SK-N-MC (cell line): ENCODE measurements around the gene PI4KA.

ENCODE experiments used
- DNase-seq: peaks from one replicate; pipeline ENCODE4 v3.0.0-alpha.2; 2011; ENCODE audit warnings: low read depth, low spot score
- H3K27ac ChIP-seq: fragments of 200-600 bp; sonication (generic); 2 replicates; pipeline ENCODE4 v1.5.1; 2016; ENCODE audit warnings: mixed run types
- H3K36me3 ChIP-seq: fragments of 200-600 bp; sonication (generic); 2 replicates; pipeline ENCODE4 v1.6.1; 2017; ENCODE audit warnings: antibody characterized with exemption, low read length, mixed read lengths; ENCODE audit not compliant: insufficient read depth
- H3K4me3 ChIP-seq: fragments of 200-600 bp; sonication (generic); 2 replicates; pipeline ENCODE4 v1.5.1; 2016
- H3K9ac ChIP-seq: fragments of 200-600 bp; sonication (generic); 2 replicates; pipeline ENCODE4 v1.8.0; 2017; ENCODE audit warnings: mixed run types, mixed read lengths; ENCODE audit not compliant: insufficient read length
- H3K9me3 ChIP-seq: fragments of 200-600 bp; sonication (generic); 2 replicates; pipeline ENCODE4 v1.6.1; 2017; ENCODE audit warnings: low read depth, mild to moderate bottlenecking, antibody characterized with exemption, low read length, moderate library complexity, mixed read lengths
- EZH2 ChIP-seq: fragments of 200-600 bp; sonication (generic); IDR thresholded peaks from one replicate; pipeline ENCODE4 v1.6.1; 2017; ENCODE audit warnings: antibody characterized with exemption
- FOXP2 ChIP-seq: optimal IDR thresholded peaks from 2 replicates; pipeline ENCODE3; 2011; ENCODE audit warnings: mild to moderate bottlenecking, moderate library complexity; ENCODE audit not compliant: insufficient read depth; ENCODE audit errors: extremely low read length, control extremely low read depth
- POLR2AphosphoS5 ChIP-seq: IDR thresholded peaks from 2 replicates; pipeline ENCODE4 v1.6.1; 2012; ENCODE audit warnings: mild to moderate bottlenecking, low read depth, low read length, borderline replicate concordance

The PI4KA gene

DNA sequence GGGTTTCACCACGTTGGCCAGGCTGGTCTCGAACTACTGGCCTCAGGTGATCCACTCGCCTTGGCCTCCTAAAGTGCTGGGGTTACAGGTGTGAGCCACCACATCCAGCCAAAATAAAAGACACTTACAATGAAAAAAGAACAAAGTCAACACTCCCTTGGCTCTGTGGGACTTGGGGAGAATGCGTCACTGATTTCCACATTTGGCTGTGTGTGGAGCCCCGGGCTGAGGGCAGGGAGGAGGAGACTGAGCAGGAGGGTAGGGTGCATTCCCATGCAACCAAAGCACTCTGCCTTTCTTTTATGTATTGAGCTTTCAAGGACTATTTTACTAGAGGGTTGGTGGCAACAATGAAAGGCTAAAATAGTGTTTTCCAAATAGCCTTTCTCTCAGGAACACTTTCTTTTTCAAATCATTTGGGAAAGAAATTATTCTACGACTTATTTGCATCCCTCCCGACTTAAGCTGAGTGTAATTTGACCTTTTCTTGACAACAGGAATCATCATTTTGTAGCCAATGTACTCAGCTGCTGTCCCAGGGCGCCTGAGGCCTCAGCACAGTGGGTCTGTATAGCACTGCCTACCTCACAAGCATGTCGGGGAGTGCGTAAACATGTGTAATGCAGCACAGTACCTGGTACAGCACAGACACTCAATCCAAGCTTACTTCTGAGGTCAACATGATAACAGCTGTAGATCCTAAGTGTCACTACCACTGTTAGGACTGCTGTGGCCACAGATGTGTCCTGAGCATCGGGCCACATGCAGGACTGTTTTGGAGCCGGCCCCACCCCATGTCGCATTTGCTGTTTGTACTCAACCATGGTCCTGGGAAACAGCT lies 94.8 kb downstream of the PI4KA start:
- Histone ChIP-seq H3K4me3 (no peak overlapping the region), H3K9ac (no peak overlapping the region), H3K27ac (no peak overlapping the region), H3K9me3 (no peaks in the 10 kb centered on the region), H3K36me3 (peaks cover 16% of the 10 kb centered on the region; the same call in 1 of the 2 replicates)
- no peak for DNase-seq
- TF ChIP-seq EZH2 (no peak), POLR2AphosphoS5 (no peak), FOXP2 (no peak)

DNA sequence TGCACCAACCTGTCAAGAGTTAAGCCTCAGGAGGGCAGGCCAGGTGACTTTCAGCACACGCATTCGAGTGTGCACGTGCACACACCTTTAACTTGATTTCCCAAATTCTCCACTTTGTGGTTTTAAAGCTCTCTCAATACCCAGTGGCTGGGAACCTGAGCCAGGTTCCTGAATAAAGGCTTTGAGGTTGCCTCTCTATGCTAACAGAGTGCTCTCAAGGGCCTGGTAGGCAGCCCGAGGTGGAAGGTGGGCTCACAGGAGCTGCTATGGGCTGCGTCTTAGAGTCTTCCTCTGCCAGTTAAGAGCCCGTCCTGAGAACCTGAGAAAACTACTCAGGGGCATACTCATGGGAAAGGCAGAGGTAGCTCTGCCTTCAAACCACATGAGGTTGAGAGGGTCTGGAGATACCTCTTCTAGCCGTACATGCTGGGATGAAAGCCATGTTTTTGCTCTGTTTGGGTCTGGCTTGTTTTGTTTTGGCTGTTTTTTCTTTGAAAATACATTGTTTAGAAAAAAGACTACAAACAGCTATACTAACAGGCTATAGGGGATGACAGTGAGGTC lies 96.3 kb downstream of the PI4KA start:
- TF ChIP-seq FOXP2 = no peak
- TF ChIP-seq POLR2AphosphoS5 = no peak
- TF ChIP-seq EZH2 = no peak
- no peak overlapping the region for H3K4me3 ChIP-seq
- DNase-seq = no peak
- H3K27ac ChIP-seq = no peak overlapping the region
- H3K9ac ChIP-seq = no peak overlapping the region
- H3K9me3 ChIP-seq = no peaks in the 10 kb centered on the region
- H3K36me3 ChIP-seq = peaks cover 16% of the 10 kb centered on the region; the same call in 1 of the 2 replicates

DNA sequence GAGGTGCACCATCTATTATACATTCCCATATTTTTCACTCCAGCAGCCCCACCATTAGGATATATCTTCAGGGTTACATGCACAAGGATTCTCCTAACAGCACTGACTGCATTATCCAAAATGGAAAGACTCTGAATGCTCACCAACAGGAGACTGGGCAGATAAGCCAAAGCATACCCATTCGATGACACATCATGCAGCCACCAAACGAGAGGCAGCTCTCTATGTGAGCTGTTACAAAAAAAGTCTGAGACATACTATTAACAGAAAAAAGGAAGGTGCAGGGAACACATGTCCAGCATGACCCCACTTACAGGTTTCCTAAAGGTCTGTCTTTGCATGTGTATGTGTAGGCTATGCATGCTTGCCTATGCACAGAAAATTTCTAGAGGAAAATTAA lies 97.1 kb downstream of the PI4KA start:
- Histone ChIP-seq H3K27ac (no peak overlapping the region), H3K4me3 (no peak overlapping the region), H3K9ac (no peak overlapping the region), H3K9me3 (no peaks in the 10 kb centered on the region), H3K36me3 (peaks cover 16% of the 10 kb centered on the region; the same call in 1 of the 2 replicates)
- TF ChIP-seq EZH2 = no peak
- DNase-seq = no peak

DNA sequence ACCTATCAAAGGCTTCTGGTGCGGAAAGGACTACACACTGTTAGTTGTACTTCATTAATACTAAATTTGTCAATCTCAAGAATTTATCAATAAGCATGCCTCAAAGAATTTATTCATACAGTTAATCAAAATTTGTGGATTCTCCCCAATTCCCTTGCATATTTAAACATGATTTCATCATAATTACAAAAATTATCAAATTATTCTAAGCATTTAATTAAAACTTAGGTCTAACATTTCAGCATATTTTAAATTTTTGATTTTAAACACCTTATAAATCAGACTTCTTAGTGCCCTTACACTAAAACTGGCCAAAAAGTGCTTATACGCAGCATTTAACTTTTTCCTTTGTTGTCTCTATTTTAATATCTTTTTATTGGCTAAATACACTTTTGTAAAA lies 98.5 kb downstream of the PI4KA start:
- Histone ChIP-seq H3K9me3 (no peaks in the 10 kb centered on the region), H3K36me3 (peaks cover 14% of the 10 kb centered on the region; the same call in 1 of the 2 replicates), H3K9ac (no peak overlapping the region), H3K4me3 (no peak overlapping the region), H3K27ac (no peak overlapping the region)
- no peak for DNase-seq
- TF ChIP-seq EZH2 (no peak), POLR2AphosphoS5 (no peak), FOXP2 (no peak)

DNA sequence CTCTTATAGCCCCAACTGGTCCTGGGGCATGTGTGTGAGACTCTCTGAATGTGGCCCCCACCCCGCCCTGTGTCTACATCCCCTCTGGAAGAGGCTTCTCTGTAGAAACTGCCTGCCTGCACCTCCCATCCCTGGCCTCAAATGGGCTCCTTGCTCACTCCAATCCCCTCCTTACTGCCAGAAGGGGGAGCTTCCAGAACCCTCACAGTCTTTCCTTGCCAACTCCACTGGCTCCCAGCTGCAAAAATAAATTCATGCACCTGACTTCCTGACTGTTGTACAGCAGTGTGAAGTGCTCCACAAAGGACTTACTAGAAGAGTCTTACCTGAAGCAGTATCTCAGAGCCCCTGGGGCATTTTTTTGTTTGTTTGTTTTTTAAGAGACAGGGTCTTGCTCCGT lies 99.9 kb downstream of the PI4KA start:
- no peak for TF ChIP-seq FOXP2
- TF ChIP-seq POLR2AphosphoS5 = no peak
- TF ChIP-seq EZH2 = no peak
- no peak overlapping the region for H3K9ac ChIP-seq
- H3K9me3 ChIP-seq = no peaks in the 10 kb centered on the region
- peaks cover under 1% of the 10 kb centered on the region; the same call in 1 of the 2 replicates for H3K36me3 ChIP-seq
- DNase-seq = no peak
- no peak overlapping the region for H3K27ac ChIP-seq
- H3K4me3 ChIP-seq = no peak overlapping the region

DNA sequence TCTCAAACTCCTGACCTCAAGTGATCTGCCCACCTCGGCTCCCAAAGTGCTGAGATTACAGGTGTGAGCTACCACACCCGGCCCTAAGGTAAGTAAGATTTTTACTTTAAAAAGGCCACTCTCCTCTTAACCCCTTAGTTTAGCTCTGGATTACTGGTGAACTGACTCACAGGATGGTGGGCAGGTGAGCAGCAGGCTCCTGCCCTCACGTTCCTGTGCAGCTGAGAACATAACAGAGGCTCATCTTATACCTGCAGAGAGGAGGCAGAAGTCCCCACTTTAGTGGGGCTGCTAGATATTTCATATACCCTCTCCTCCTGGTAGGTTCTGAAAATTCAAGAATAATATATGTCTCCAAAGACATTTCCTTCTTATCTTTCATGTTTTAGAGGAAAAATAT lies 101.8 kb downstream of the PI4KA start:
- Histone ChIP-seq H3K4me3 (no peak overlapping the region), H3K36me3 (no peaks in the 10 kb centered on the region), H3K9me3 (no peaks in the 10 kb centered on the region), H3K9ac (no peak overlapping the region), H3K27ac (no peak overlapping the region)
- DNase-seq = no peak
- no peak for TF ChIP-seq EZH2
- no peak for TF ChIP-seq FOXP2
- no peak for TF ChIP-seq POLR2AphosphoS5

DNA sequence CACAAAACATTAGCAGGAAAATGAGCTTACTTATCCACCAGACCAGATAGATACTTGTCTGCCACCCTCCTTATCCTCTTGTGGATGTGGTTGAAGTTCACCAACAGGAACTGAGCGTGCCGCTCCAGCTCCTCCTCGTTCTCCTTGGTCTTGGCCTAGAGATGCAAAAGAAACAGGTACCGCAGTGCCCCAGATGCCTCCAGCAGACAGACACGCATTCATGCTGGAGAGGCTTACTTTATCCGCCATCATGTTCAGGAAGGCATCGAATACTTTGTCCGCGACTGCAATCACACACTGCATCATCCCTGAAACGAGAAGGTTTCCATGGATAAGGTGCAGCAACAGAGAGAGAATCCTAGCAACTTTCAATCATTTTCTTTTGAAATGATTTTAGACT lies 105.7 kb downstream of the PI4KA start:
- H3K4me3 ChIP-seq = no peak overlapping the region
- H3K9me3 ChIP-seq = no peaks in the 10 kb centered on the region
- no peak overlapping the region for H3K9ac ChIP-seq
- no peak overlapping the region for H3K27ac ChIP-seq
- no peaks in the 10 kb centered on the region; the same call in 1 of the 2 replicates for H3K36me3 ChIP-seq
- TF ChIP-seq FOXP2 (no peak), POLR2AphosphoS5 (no peak), EZH2 (no peak)
- DNase-seq = no peak

DNA sequence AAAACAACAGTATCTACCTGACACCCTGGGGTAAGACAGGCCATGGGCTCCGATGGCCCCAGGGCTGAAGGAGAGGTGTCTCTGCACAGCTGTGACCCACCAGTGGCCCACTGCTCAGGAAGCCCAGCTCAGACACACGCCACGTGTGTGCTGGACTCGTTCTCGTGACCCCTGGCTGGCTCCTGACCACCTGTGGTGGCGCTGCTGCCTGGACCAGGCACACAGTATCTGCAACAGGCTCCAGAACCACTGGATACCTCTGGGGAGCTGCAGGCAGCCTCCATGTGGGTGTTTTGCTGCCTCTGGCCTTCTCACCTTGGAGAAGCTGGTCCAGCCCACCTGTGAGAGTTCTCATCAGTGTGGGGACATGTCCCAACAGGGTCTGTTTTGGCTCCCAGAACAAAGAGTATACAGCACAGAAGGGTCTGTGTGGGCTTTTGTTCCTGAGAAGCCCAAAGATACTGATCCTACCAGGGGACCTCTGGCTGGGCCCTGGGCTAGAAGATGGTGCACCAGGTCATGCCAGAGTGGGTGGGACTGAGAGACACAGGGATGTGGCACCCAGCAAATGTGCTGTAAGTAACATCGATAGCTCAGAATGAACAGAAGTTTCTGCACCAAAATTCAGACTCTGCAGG lies 106.4 kb downstream of the PI4KA start:
- Histone ChIP-seq H3K36me3 (no peaks in the 10 kb centered on the region; the same call in 1 of the 2 replicates), H3K9ac (no peak overlapping the region), H3K4me3 (no peak overlapping the region), H3K9me3 (no peaks in the 10 kb centered on the region), H3K27ac (no peak overlapping the region)
- no peak for DNase-seq
- TF ChIP-seq FOXP2 (no peak), EZH2 (no peak), POLR2AphosphoS5 (no peak)
